HepG2 (cell line): ENCODE results near the gene RCOR1. TPM values are rescaled to one million over a fixed set of nuclear protein-coding genes. Genes with fewer than 3 reads are reported as not detected.

Source experiments
- DDIT3 ChIP-seq: sonication (generic); formaldehyde crosslinking; IDR thresholded peaks from 2 replicates; pipeline ENCODE4 v1.4.0; 2020; ENCODE audit warnings: mild to moderate bottlenecking, missing genetic modification reagents
- GABPA ChIP-seq, 2 experiments: IDR thresholded peaks; 2 replicates each; pipeline ENCODE4 v1.6.1; 2011 to 2016; ENCODE audit warnings: low read depth in 2 of 2, low read length in 1 of 2, missing biosample characterization in 1 of 2, missing genetic modification characterization in 1 of 2
- GRHL1 ChIP-seq: sonication (generic); formaldehyde crosslinking; conservative IDR thresholded peaks from 2 replicates; pipeline ENCODE4 v1.8.0; 2022; ENCODE audit warnings: missing genetic modification reagents
- GTF3A ChIP-seq: sonication (generic); formaldehyde crosslinking; conservative IDR thresholded peaks from 2 replicates; pipeline ENCODE4 v1.4.0; 2020; ENCODE audit warnings: mild to moderate bottlenecking, missing genetic modification reagents
- HDAC6 ChIP-seq: fragments of 200-600 bp; sonication (generic); IDR thresholded peaks from 2 replicates; pipeline ENCODE4 v1.7.0; 2017; ENCODE audit warnings: mild to moderate bottlenecking, antibody characterized with exemption, low read length, low read depth
- HOXA7 ChIP-seq: sonication (generic); formaldehyde crosslinking; IDR thresholded peaks from 2 replicates; pipeline ENCODE4 v1.8.1; 2022; ENCODE audit warnings: mild to moderate bottlenecking, missing genetic modification reagents, moderate library complexity
- IRF2 ChIP-seq: IDR thresholded peaks from 2 replicates; pipeline ENCODE4 v1.6.1; 2018; ENCODE audit warnings: missing genetic modification reagents, missing compliant biosample characterization
- KDM3A ChIP-seq: IDR thresholded peaks from 2 replicates; pipeline ENCODE4 v1.6.1; 2018; ENCODE audit warnings: low read depth, missing compliant biosample characterization
- REPIN1 ChIP-seq: sonication (generic); formaldehyde crosslinking; IDR thresholded peaks from 2 replicates; pipeline ENCODE4 v1.8.0; 2022; ENCODE audit warnings: missing genetic modification reagents, low read depth, mild to moderate bottlenecking, borderline replicate concordance
- RORA ChIP-seq: sonication (generic); formaldehyde crosslinking; IDR thresholded peaks from 2 replicates; pipeline ENCODE4 v1.5.0; 2020; ENCODE audit warnings: mild to moderate bottlenecking, missing genetic modification reagents, moderate library complexity
- SALL1 ChIP-seq: sonication (generic); formaldehyde crosslinking; IDR thresholded peaks from 2 replicates; pipeline ENCODE4 v1.8.0; 2022; ENCODE audit warnings: mild to moderate bottlenecking, missing genetic modification reagents
- SNAI1 ChIP-seq: sonication (generic); formaldehyde crosslinking; IDR thresholded peaks from 2 replicates; pipeline ENCODE4 v1.5.0; 2020; ENCODE audit warnings: mild to moderate bottlenecking, missing genetic modification reagents, borderline replicate concordance
- THAP8 ChIP-seq: sonication (generic); formaldehyde crosslinking; IDR thresholded peaks from 2 replicates; pipeline ENCODE4 v1.5.1; 2020; ENCODE audit warnings: missing genetic modification reagents, mild to moderate bottlenecking, borderline replicate concordance
- THRA ChIP-seq: sonication (generic); formaldehyde crosslinking; IDR thresholded peaks from 2 replicates; pipeline ENCODE4 v1.4.0; 2020; ENCODE audit warnings: missing genetic modification reagents, borderline replicate concordance
- ZFP37 ChIP-seq: sonication (generic); formaldehyde crosslinking; IDR thresholded peaks from 2 replicates; pipeline ENCODE4 v1.4.0; 2020; ENCODE audit warnings: missing genetic modification reagents, borderline replicate concordance
- ZNF225 ChIP-seq: sonication (generic); formaldehyde crosslinking; IDR thresholded peaks from 2 replicates; pipeline ENCODE4 v1.4.0; 2020; ENCODE audit warnings: mild to moderate bottlenecking, missing genetic modification reagents
- ZNF24 ChIP-seq: fragments of 450-650 bp; IDR thresholded peaks from 2 replicates; pipeline ENCODE4 v1.6.1; 2017; ENCODE audit warnings: antibody characterized with exemption, mild to moderate bottlenecking
- ZNF296 ChIP-seq: sonication (generic); formaldehyde crosslinking; conservative IDR thresholded peaks from 2 replicates; pipeline ENCODE4 v1.5.0; 2020; ENCODE audit warnings: mild to moderate bottlenecking, missing genetic modification reagents
- ZNF607 ChIP-seq: sonication (generic); formaldehyde crosslinking; IDR thresholded peaks from 2 replicates; pipeline ENCODE4 v1.5.1; 2020; ENCODE audit warnings: missing genetic modification reagents, mild to moderate bottlenecking, borderline replicate concordance
- polyA plus RNA-seq, 8 experiments: library from polyadenylated mRNA; depleted of rRNA in 3 of 8; stranded (reverse) in 7 of 8; unstranded in 1 of 8; fragments of >200 nt; fragmentation: Illumina TruSeq in 4 of 8; extraction: Trizol in 4 of 8; gene quantifications; 2 replicates each; pipeline versions ENCODE4 v1.2.1 to v1.2.3, GENCODE V29; 2011 to 2016; ENCODE audit warnings: low read depth in 4 of 8, missing spikeins in 1 of 8, mixed read lengths in 1 of 8; ENCODE audit not compliant: insufficient read depth in 1 of 8
- total RNA-seq, 5 experiments: library from RNA; depleted of rRNA; stranded (reverse); fragments of >200 nt; fragmentation: Illumina TruSeq; extraction: Trizol; gene quantifications; 2 replicates each; pipeline ENCODE4 v1.2.3, GENCODE V29; 2016; ENCODE audit warnings: low read depth in 1 of 5
- TF ChIP-seq, protein P1 (sequence below): sonication (generic); formaldehyde crosslinking; IDR thresholded peaks from 2 replicates; pipeline ENCODE4 v1.8.1; 2023; ENCODE audit warnings: mild to moderate bottlenecking, moderate library complexity, missing genetic modification reagents
- TF ChIP-seq, protein P2 (sequence below): sonication (generic); formaldehyde crosslinking; IDR thresholded peaks from 2 replicates; pipeline ENCODE4 v1.5.0; 2020; ENCODE audit warnings: mild to moderate bottlenecking, missing genetic modification reagents, borderline replicate concordance

RCOR1 gene
- total and polyA plus RNA-seq, 2 of the 13 experiments (the other 11 are each of a cell fraction or from before 2014, with no cell fraction given) = 10.2 to 11.1 TPM

DNA sequence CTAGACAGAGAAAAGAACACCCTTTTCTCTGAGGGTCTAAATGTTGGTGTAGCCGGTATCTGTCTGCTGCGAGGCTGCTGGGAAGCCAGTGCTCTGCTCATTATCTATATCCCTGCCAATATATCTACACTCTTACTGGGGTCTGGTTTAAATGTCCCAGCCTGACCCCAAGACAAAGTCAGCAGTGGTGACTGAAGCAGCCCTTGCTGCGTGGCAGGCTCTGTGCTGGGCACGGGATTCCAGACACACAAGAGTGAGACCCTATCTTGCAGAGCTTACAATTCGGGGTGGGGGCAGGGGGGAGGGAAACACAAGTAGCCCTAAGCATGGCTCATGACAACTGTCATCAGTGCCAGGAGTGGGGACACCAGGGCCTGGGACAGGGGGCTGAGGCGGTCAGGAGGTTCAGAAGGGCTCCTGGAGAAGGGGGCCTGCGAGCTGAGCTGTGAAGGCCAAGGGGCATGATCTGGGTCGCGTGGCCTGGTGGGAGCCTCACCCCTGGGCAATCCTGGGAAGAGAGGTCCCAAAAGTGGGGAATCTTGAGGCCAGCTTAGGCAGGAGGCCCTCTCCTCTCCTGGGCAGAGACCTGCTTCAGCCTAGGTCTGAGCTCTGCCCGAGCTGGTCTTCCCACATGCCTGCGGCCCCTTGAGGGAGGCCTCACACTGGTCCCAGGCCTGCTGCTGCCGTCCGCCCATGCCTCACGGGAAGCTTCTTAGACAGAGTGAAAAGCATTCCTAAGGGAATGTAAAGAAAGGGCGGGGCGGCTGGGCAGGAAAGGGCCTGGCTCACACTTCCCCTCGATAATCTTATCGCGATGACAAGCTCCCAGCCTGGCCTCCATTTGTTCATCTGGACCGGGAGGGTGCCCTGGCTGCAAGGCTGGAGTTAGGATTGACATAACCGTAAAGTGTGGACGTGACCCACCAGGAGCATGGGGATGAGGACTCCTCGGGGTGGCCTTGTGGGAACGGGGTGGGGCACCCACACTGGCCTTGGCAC, 7.3 kb upstream of the RCOR1 start (continued):
- no peak for TF ChIP-seq THAP8 (CRISPR knock-in tag)
- TF ChIP-seq THRA (CRISPR knock-in tag) = no peak
- no peak for TF ChIP-seq ZNF24
- no peak for TF ChIP-seq DDIT3 (CRISPR knock-in tag)
- TF ChIP-seq GABPA (IDR thresholded peaks at IDR 0.05; ENCODE audit: low read depth, low read length) = no peak
- TF ChIP-seq GABPA (CRISPR knock-in tag; IDR thresholded peaks at IDR 0.05; ENCODE audit: low read depth) = no peak
- TF ChIP-seq, protein P1, sequence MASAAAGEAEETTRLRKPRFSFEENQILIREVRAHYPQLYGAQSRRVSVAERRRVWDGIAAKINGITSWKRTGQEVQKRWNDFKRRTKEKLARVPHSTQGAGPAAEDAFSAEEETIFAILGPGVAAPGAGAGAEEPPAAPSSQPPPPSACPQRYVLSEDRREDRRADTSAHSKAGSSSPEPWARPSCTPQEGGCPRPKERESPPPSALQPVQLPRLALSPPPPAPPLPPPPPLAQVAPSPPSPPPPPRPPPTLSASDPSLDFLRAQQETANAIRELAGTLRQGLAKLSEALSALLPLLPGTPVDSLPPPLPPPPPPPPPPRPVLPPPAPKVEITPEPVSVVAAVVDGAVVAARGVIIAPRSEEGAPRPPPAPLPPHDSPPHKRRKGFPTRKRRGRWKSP (CRISPR knock-in tag) = no peak
- TF ChIP-seq, protein P2, sequence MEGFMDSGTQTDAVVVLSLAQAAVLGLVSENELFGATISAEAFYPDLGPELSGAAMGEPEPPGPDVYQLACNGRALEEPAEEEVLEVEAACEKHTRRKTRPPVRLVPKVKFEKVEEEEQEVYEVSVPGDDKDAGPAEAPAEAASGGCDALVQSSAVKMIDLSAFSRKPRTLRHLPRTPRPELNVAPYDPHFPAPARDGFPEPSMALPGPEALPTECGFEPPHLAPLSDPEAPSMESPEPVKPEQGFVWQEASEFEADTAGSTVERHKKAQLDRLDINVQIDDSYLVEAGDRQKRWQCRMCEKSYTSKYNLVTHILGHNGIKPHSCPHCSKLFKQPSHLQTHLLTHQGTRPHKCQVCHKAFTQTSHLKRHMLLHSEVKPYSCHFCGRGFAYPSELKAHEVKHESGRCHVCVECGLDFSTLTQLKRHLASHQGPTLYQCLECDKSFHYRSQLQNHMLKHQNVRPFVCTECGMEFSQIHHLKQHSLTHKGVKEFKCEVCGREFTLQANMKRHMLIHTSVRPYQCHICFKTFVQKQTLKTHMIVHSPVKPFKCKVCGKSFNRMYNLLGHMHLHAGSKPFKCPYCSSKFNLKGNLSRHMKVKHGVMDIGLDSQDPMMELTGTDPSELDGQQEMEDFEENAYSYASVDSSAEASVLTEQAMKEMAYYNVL (CRISPR knock-in tag) = no peak
- no peak for TF ChIP-seq ZFP37
- no peak for TF ChIP-seq REPIN1 (CRISPR knock-in tag)
- TF ChIP-seq HDAC6 = no peak
- peak; percentile 38; the same call in 1 of the 2 replicates for TF ChIP-seq SALL1 (CRISPR knock-in tag)
- TF ChIP-seq RORA (CRISPR knock-in tag) = no peak
- no peak for TF ChIP-seq HOXA7 (CRISPR knock-in tag)
- TF ChIP-seq GTF3A (CRISPR knock-in tag) = no peak
- TF ChIP-seq ZNF607 (CRISPR knock-in tag) = peak; percentile 73
- no peak for TF ChIP-seq SNAI1 (CRISPR knock-in tag)
- no peak for TF ChIP-seq IRF2 (CRISPR knock-in tag)
- no peak for TF ChIP-seq GRHL1
- no peak for TF ChIP-seq ZNF296 (CRISPR knock-in tag)
- TF ChIP-seq ZNF225 (CRISPR knock-in tag) = no peak; the same call in 1 of the 2 replicates
- no peak for TF ChIP-seq KDM3A
